HG03095 (cell line): ENCODE measurements around the gene SLC35F6.
"Not testable (repeated sequence)": the region's sequence is repeated elsewhere in the genome, so short reads cannot be mapped to it uniquely, and the experiment has no call there.

ENCODE experiments used
- ATAC-seq: cut with Tn5 transposase; IDR thresholded peaks from one replicate; pipeline ENCODE4 v1.9.1; 2021; ENCODE audit warnings: moderate library complexity; ENCODE audit not compliant: unreplicated experiment

The SLC35F6 gene

GRCh38 chr2:26780203-26780760, 16.2 kb downstream of the SLC35F6 start:
- ATAC-seq: no peak

GRCh38 chr2:26782876-26783704, 19.0 kb downstream of the SLC35F6 start:
- ATAC-seq: no peak

GRCh38 chr2:26784570-26785234, 20.6 kb downstream of the SLC35F6 start:
- ATAC-seq: no peak

GRCh38 chr2:26785431-26786206, 21.5 kb downstream of the SLC35F6 start, which contains the start of gene CENPA:
Gene CENPA, plus strand, starts transcription at chr2:26786056. Its CDS starts 141 bp downstream, at chr2:26786197.
- ATAC-seq: peak; percentile 98

GRCh38 chr2:26786207-26787028, 22.3 kb downstream of the SLC35F6 start:
- ATAC-seq: peak; percentile 5

GRCh38 chr2:26792720-26793119, 28.6 kb downstream of the SLC35F6 start:
- no peak for ATAC-seq

GRCh38 chr2:26793518-26793917, 29.4 kb downstream of the SLC35F6 start:
- no peak for ATAC-seq

- ATAC-seq: not testable (repeated sequence)
Observed at GRCh38 chr2:26795135-26795534, 31.1 kb downstream of the SLC35F6 start.

GRCh38 chr2:26801328-26801727, 37.2 kb downstream of the SLC35F6 start:
- no peak for ATAC-seq

- ATAC-seq: no peak
Observed at GRCh38 chr2:26801796-26802195, 37.7 kb downstream of the SLC35F6 start.

- ATAC-seq: no peak
Observed at GRCh38 chr2:26805241-26805676, 41.2 kb downstream of the SLC35F6 start.

- ATAC-seq: no peak
Observed at GRCh38 chr2:26807788-26808460, 43.8 kb downstream of the SLC35F6 start.

GRCh38 chr2:26809211-26809610, 45.1 kb downstream of the SLC35F6 start:
- ATAC-seq: no peak

- no peak for ATAC-seq
Observed at GRCh38 chr2:26809876-26810577, 45.9 kb downstream of the SLC35F6 start.

- no peak for ATAC-seq
Observed at GRCh38 chr2:26811261-26811660, 47.2 kb downstream of the SLC35F6 start.

GRCh38 chr2:26811791-26812694, 48.0 kb downstream of the SLC35F6 start:
- ATAC-seq: no peak

- ATAC-seq: no peak
Observed at GRCh38 chr2:26812731-26813130, 48.6 kb downstream of the SLC35F6 start.
